ENCODE results near the gene SPDYC. TPM values are rescaled to one million over a fixed set of nuclear protein-coding genes. Genes with fewer than 3 reads are reported as not detected.

Gene SPDYC
- total RNA-seq, 2 experiments from 2014 or later: not detected

GRCh38 chr11:65210748-65211147 is 40.7 kb downstream of the SPDYC start:
- Histone ChIP-seq H3K4me2 (ENCODE audit: low read length) (no peak overlapping the region), H2AFZ (ENCODE audit: low read length) (no peak overlapping the region), H3K9me2 (ENCODE audit: insufficient read depth, low read length) (no peaks in the 10 kb centered on the region), H3K36me3 (ENCODE audit: insufficient read depth, low read length) (peaks cover 26% of the 10 kb centered on the region; the same call in 1 of the 2 replicates), H4K20me1 (ENCODE audit: insufficient read depth, low read length) (no peaks in the 10 kb centered on the region), H3K27ac (ENCODE audit: low read depth, low read length, poor library complexity, severe bottlenecking) (no peak overlapping the region), H3K79me2 (ENCODE audit: insufficient read depth, low read depth, low read length) (no peaks in the 10 kb centered on the region), H3K9me3 (ENCODE audit: low read length) (no peaks in the 10 kb centered on the region), H3K4me1 (ENCODE audit: insufficient read depth, low read length, poor library complexity, severe bottlenecking) (no peaks in the 10 kb centered on the region), H3K4me3 (ENCODE audit: low read depth, low read length, poor library complexity, severe bottlenecking) (no peak overlapping the region)
- ChIA-PET POLR2A (no interaction called here), CTCF (ENCODE audit: unreplicated experiment) (no interaction called here)
- intact Hi-C loops (cut with micrococcal nuclease; ENCODE audit: unreplicated experiment): no loop called here
- DNase-seq (ENCODE audit: low spot score): no peak
- TF ChIP-seq EZH2phosphoT487 (IDR thresholded peaks at IDR 0.05; ENCODE audit: borderline replicate concordance, low read depth, low read length): no peak
- TF ChIP-seq, protein P1, sequence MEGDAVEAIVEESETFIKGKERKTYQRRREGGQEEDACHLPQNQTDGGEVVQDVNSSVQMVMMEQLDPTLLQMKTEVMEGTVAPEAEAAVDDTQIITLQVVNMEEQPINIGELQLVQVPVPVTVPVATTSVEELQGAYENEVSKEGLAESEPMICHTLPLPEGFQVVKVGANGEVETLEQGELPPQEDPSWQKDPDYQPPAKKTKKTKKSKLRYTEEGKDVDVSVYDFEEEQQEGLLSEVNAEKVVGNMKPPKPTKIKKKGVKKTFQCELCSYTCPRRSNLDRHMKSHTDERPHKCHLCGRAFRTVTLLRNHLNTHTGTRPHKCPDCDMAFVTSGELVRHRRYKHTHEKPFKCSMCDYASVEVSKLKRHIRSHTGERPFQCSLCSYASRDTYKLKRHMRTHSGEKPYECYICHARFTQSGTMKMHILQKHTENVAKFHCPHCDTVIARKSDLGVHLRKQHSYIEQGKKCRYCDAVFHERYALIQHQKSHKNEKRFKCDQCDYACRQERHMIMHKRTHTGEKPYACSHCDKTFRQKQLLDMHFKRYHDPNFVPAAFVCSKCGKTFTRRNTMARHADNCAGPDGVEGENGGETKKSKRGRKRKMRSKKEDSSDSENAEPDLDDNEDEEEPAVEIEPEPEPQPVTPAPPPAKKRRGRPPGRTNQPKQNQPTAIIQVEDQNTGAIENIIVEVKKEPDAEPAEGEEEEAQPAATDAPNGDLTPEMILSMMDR (conservative IDR thresholded peaks at IDR 0.05; ENCODE audit: low read length): no peak
- BruUV-seq (replicated peaks): no TSS peak

DNA sequence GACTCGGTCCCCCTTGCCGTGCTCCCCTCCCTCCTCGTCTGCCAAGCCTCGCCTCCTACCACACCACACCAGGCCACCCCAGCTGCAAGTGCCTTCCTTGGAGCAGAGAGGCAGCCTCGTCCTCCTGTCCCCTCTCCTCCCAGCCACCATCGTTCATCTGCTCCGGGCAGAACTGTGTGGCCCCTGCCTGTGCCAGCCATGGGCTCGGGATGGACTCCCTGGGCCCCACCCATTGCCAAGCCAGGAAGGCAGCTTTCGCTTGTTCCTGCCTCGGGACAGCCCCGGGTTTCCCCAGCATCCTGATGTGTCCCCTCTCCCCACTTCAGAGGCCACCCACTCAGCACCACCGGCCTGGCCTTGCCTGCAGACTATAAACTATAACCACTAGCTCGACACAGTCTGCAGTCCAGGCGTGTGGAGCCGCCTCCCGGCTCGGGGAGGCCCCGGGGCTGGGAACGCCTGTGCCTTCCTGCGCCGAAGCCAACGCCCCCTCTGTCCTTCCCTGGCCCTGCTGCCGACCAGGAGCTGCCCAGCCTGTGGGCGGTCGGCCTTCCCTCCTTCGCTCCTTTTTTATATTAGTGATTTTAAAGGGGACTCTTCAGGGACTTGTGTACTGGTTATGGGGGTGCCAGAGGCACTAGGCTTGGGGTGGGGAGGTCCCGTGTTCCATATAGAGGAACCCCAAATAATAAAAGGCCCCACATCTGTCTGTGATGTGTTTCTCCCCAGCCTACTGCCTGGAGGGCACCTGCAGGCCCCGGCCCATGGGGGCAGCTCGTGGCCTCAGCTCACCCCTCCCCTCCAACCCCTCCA is 41.5 kb downstream of the SPDYC start:
- Histone ChIP-seq H3K36me3 (ENCODE audit: insufficient read depth, low read length) (peaks cover 19% of the 10 kb centered on the region; the same call in 1 of the 2 replicates), H3K9me2 (ENCODE audit: insufficient read depth, low read length) (no peaks in the 10 kb centered on the region), H3K4me2 (ENCODE audit: low read length) (no peak overlapping the region), H3K27ac (ENCODE audit: low read depth, low read length, poor library complexity, severe bottlenecking) (no peak overlapping the region), H2AFZ (ENCODE audit: low read length) (no peak overlapping the region), H3K9me3 (ENCODE audit: low read length) (no peaks in the 10 kb centered on the region), H3K79me2 (ENCODE audit: insufficient read depth, low read depth, low read length) (no peaks in the 10 kb centered on the region), H3K4me1 (ENCODE audit: insufficient read depth, low read length, poor library complexity, severe bottlenecking) (no peaks in the 10 kb centered on the region), H4K20me1 (ENCODE audit: insufficient read depth, low read length) (no peaks in the 10 kb centered on the region), H3K4me3 (ENCODE audit: low read depth, low read length, poor library complexity, severe bottlenecking) (no peak overlapping the region)
- ChIA-PET POLR2A (interaction anchor here (0.7 kb wide), 1 partner anchor 69 kb away, joined by 3 read pairs; no protein-coding TSS in a partner anchor), CTCF (ENCODE audit: unreplicated experiment) (no interaction called here)
- TF ChIP-seq EZH2phosphoT487 (IDR thresholded peaks at IDR 0.05; ENCODE audit: borderline replicate concordance, low read depth, low read length): no peak
- TF ChIP-seq, protein P1 (conservative IDR thresholded peaks at IDR 0.05; ENCODE audit: low read length): no peak
- no peak for DNase-seq (ENCODE audit: low spot score)
- BruUV-seq (replicated peaks): TSS peak; percentile 92
- intact Hi-C loops (cut with micrococcal nuclease; ENCODE audit: unreplicated experiment): no loop called here

Measured in OCI-LY7 (cell line).